NOMO-1 (cell line): ENCODE data around the gene FDX1.

Experiments used
- DNase-seq, 2 experiments: peaks; one replicate each; lab custom pipeline; 2025; ENCODE audit not compliant: unreplicated experiment in 2 of 2; lab: John Stamatoyannopoulos, UW

The FDX1 gene

DNA sequence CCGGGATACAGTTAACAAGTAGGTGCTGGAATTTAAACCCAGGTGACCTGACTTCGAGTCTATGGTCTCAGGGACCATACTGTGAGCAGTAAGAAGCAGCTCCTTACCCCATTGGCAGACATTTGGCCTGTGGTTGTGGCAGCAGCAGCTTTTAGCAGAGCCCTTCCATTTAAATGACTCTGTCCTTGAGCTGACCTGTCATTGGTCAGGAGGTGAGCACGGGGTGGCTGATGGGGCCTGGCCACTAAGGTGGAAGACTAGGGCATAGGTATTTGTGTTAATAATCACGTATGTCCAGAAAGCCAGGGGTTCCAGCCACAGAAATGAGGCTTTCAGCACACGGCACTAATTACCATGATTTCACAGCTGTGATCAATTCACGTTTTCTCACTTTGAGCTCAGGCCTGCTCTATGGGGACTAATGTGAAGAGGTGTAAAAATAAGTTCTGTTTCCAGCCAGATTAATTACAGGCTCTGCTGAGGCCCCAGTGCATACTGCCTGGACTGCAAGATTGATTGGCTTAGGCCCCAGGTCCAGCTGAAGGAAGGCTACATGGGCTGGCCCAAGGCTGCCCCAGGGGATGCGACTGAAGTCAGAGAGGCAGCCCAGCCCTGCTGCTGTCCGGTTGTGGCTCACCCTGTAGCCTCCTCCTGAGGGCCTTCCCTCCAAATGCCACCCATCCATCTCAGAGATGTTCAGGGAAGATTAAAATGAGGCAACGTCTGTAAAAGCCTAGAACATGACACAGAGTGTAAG lies 76.0 kb downstream of the FDX1 start:
- DNase-seq: no peak

DNA sequence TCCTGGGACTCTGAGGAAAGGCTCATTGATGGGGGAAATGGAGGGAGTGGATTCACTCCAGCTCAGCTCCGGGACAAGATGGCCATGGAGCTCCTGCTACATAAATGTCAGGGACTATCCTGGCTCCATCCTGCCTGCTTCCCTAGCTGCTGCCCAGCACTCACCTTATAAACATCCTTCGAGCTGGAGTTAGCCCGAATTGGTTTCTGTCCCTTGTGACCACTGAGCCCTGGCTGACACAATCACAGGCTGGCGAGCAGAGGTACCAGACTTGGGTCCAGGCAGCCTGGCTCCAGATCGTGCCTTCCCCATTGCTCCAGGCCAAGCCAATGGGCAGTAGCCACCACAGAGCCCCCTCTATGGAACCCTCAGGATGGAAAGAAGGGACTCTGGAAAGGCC lies 77.6 kb downstream of the FDX1 start:
- no peak for DNase-seq

DNA sequence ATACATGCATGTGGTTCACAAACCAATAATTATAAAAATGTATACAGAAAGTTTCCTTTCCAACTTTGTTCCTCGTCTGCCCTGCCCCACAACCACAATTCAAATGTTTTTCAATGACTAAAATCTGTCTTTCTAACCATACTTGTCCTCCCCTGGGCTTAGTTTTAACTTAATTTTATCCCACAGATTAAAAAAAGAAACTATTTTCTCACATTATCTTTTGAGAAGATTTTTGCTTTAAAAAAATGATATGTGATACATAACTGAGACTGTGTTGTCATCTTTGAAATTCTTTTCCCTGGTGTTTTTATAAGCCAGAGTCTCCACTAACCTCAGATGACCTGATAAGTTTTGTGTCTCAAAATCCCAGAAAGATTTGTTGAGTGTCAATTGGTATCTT lies 79.0 kb downstream of the FDX1 start:
- DNase-seq: no peak

DNA sequence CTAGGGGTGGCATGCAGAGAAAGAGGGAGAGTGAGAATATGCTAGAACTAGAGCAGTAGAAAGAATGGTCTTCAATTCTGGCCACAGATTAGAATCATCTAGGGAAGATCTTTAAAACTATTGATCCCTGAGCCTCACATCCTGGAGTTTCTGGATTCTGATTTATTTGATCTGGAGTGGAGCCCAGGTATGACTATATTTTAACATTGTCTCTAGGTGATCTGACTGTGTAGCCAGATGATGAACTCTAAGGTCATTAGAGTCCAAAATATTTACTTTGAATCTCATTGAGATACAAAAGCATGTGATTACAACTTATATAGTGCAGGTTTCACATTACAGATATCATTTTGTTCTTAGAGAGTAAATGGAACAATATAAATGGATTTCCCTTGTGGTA lies 79.7 kb downstream of the FDX1 start:
- DNase-seq: no peak

DNA sequence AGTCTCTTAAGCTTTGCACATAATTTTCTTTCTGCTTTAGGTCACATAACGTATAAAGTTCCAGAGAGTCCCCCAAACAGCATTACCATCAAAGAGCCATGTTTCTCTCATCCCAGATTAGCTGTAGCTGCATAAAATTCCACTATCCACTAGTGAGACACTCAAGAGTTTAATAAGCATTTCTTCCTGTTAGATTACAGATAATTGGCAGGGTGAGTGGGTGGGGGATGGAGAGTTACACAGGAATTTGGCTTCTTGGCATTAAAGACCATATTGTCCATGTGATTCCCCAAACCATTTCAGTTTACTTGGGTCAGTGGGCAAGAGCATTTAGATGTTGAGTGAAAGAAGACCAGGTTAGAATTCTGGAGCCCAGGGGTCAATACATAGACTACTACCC lies 82.3 kb downstream of the FDX1 start:
- DNase-seq: no peak

DNA sequence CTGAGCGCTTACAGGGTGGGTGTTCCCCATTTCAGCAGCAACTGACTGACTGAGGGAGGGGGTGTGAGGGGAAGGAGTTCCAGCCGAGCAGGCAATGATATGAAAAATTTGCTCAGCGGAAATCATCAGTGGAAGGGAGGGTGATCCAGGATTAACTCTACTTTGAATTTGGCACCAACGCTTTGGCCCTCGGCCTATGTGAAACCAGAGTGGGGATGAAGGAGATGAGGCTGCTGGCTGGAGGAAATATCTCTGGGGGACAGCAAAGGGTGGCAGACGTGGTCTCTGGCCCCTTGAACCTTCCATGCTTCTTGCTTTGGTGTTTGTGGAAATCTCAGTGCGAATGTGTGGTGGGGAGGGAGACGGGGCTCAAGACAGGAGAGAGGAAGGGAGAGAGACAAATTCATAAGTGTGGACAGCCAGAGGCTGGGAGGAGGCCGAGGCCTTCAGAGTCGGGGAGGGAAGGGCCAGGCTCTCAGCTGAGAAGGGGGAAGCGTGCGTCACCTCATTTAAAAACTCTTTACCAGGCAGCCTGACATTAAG lies 83.6 kb downstream of the FDX1 start:
- DNase-seq: no peak

DNA sequence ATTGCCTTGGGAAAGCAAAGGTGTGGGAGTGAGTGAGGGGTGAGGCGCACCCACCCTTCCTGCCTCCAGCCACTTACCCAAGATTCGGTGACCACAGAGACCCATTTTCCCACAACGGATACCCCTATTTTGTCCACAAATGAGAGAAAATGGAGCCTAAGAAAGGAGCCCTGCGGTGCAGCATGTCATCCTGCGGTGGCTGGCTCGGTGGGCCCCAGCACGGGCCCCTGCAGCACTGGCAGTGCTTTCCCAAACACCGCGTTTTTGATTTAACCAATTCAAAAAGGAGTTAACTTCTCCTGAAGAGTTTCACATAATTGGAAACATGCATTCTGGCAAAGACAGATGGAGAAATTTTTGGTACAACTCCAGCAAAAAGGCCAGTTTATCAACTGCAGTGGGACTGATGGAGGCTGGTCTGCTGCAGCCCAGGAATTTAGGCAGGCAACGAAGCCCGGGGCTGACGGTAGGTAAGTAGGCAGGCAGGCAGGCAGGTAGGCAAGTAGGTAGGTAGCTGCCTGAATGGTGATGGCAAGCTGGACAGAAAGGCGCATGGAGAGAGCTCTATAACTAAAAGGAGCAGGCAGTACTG lies 84.2 kb downstream of the FDX1 start:
- DNase-seq: no peak
